ENCODE results near the gene TAGAP. TPM values are rescaled to one million over a fixed set of nuclear protein-coding genes. Genes with fewer than 3 reads are reported as not detected.

The TAGAP gene
- total and polyA plus RNA-seq, 2 donors (not counting 3 experiments of a cell fraction or from before 2014, with no cell fraction given): not detected

- TF ChIP-seq POLR2AphosphoS5 (IDR thresholded peaks at IDR 0.05; ENCODE audit: insufficient read depth, low read depth, low read length) (no peak), MAX (IDR thresholded peaks at IDR 0.05; ENCODE audit: insufficient read depth, insufficient read length) (no peak), CTCF (IDR thresholded peaks at IDR 0.05; ENCODE audit: extremely low read depth in 1 of 2, insufficient read depth in 1 of 2, low read depth in 1 of 2, low read length in 2 of 2) (no peak), GATA2 (IDR thresholded peaks at IDR 0.05; ENCODE audit: insufficient read depth, insufficient read length, low read depth, low read length) (no peak), MYC (IDR thresholded peaks at IDR 0.05; ENCODE audit: low read depth, low read length) (no peak), POLR2A (IDR thresholded peaks at IDR 0.05; ENCODE audit: low read depth, low read length) (no peak)
- Histone ChIP-seq H3K36me3 (ENCODE audit: control insufficient read depth in 2 of 2, extremely low read depth in 1 of 2, insufficient read depth in 2 of 2, low read length in 2 of 2) (no peaks in the 10 kb centered on the region), H3K27ac (ENCODE audit: insufficient read depth, low read depth, low read length) (no peak overlapping the region), H3K79me2 (ENCODE audit: control insufficient read depth, insufficient read depth, low read length) (no peaks in the 10 kb centered on the region), H2AFZ (ENCODE audit: low read depth, low read length) (no peak overlapping the region), H3K4me2 (ENCODE audit: insufficient read depth, low read length) (no peak overlapping the region), H3K9me1 (replicated peaks; ENCODE audit: control insufficient read depth, extremely low read depth, insufficient read depth, low read length) (no peaks in the 10 kb centered on the region), H3K4me1 (ENCODE audit: control insufficient read depth, extremely low read depth, insufficient read depth, low read length) (peaks cover 2% of the 10 kb centered on the region), H3K4me3 (replicated peaks in 1 of 3; ENCODE audit: insufficient read depth in 1 of 3, low read depth in 1 of 3, low read length in 3 of 3) (no peak overlapping the region), H3K9ac (replicated peaks; ENCODE audit: extremely low read depth, insufficient read depth, low read length) (no peak overlapping the region), H3K9me3 (replicated peaks; ENCODE audit: control insufficient read depth, insufficient read depth, low read length) (no peaks in the 10 kb centered on the region), H4K20me1 (replicated peaks; ENCODE audit: control insufficient read depth, extremely low read depth, insufficient read depth, low read length) (no peaks in the 10 kb centered on the region), H3K27me3 (ENCODE audit: control insufficient read depth in 2 of 2, insufficient read depth in 2 of 2, low read length in 2 of 2) (no peaks in the 10 kb centered on the region)
- ChIA-PET CTCF (interaction anchor here (1.2 kb wide), 1 partner anchor 21 kb away, joined by 3 read pairs; no protein-coding TSS in a partner anchor), POLR2A (no interaction called here)
- intact Hi-C loops (cut with micrococcal nuclease): no loop called here
- dilution Hi-C loops (cut with MboI; ENCODE audit: extremely low pct_ligation_motif_present, low sequenced_read_pairs): no loop called here
- DNase-seq (ENCODE audit: low read depth, low spot score) (no peak), FAIRE-seq (no peak)
- no TSS peak for BruUV-seq (replicated peaks)
Observed at GRCh38 chr6:158987657-158988056, 57.1 kb downstream of the TAGAP start.

Other genes starting within 250 kb of the TAGAP start
- gene EZR, start 225.6 kb downstream of the TAGAP start, total RNA-seq: 105 and 108 TPM in 2 replicates
- 54.5 and 58.5 TPM in 2 replicates for gene EZR, start 225.6 kb downstream of the TAGAP start, polyA plus RNA-seq
- gene RSPH3, start 44.8 kb downstream of the TAGAP start, total RNA-seq: 3.0 and 3.3 TPM in 2 replicates
- 0.66 and 1.1 TPM in 2 replicates for gene RSPH3, start 44.8 kb downstream of the TAGAP start, polyA plus RNA-seq
- gene FNDC1, start 124.4 kb upstream of the TAGAP start, total RNA-seq: 0.04 TPM in 1 of 2 replicates, not detected in the other
- gene FNDC1, start 124.4 kb upstream of the TAGAP start, polyA plus RNA-seq: 0.02 TPM in 1 of 2 replicates, not detected in the other